ENCODE results near the gene SH3BGRL2.
"Not testable (repeated sequence)": the region's sequence is repeated elsewhere in the genome, so short reads cannot be mapped to it uniquely, and the experiment has no call there.

SH3BGRL2 gene

GRCh38 chr6:79650950-79651349 lies 19.8 kb downstream of the SH3BGRL2 start:
- no peak for DNase-seq

DNA sequence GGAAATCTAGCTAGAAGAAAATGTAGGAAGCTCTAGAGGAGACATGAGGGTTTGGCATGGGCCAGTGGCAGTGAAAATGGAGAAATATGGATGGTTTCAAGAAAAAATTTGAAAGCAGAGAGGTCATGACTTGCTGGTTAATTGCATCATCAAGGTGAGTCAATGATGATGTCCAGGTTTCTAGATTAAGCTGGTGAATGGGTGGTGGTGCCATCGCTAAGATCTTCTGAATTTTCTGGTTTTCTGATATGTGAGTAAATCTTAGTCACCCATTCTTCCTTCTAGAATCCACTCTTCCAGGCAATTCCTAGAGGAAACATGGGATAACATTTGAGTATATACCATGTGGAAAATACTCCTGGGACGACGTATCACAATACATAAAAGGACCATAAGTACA lies 25.0 kb downstream of the SH3BGRL2 start:
- no peak for DNase-seq

DNA sequence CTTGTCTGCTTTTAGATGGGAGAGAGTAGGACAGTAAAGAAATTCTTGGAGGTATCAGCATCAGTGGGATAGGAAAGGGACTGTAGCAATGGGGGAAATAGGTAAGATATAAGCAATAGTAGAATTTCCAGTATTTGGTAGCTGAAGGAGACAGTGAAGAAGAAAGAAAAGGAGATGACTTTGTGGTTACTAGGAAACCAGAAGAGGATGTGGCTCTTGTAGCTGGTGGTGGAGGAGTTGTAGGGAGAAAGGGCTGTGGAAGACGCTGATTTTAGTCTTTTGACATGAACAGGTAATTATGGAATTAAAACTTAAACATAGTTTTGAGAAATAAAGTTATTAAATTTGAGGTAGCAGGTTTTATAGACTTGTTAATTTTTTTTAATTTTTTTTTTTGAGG lies 26.1 kb downstream of the SH3BGRL2 start:
- DNase-seq, result no peak

GRCh38 chr6:79663655-79664054 lies 32.5 kb downstream of the SH3BGRL2 start:
- DNase-seq, result peak; percentile 58

GRCh38 chr6:79665725-79666551 lies 34.8 kb downstream of the SH3BGRL2 start:
- DNase-seq, result peak; percentile 76

DNA sequence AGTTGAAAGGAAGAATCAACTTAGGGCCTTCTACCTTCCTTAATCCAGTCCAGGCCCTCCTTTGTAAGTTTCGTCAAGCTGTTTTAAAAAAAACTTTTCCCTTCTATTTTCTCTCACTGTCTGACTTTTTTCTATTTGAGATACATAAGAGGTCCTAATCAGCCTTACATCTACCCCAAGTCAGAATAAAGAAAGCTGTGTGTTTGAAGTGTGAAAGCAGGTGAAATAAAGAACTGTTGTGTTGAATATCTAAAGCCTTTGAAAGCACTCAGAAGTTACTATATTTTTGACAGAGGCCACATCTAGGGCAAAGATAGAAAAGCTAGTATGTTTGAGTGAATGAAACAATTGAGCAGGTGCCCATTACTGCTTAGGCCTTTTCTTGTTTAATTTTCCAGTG lies 35.5 kb downstream of the SH3BGRL2 start:
- no peak for DNase-seq

DNA sequence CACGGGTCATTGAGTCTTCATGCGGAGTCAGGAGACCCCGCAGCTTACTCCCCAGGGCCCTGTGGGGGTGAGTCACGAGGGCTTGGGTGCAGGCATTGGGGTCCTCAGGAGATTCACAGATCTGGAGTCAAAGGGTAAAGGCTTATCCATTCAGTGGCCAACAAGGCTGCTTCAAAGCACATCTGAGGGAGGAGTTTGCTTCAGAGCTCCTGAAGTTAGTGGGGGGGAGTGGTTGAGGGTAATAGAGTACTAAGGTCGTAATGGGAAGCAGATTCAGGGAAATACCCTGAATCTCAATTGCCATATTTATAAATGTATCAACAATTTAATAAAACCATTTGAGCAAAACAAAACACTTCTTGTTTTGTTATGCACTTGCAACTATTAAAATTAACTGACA lies 37.3 kb downstream of the SH3BGRL2 start:
- no peak for DNase-seq

GRCh38 chr6:79669766-79670165 lies 38.6 kb downstream of the SH3BGRL2 start:
- no peak for DNase-seq

GRCh38 chr6:79670789-79671188 lies 39.7 kb downstream of the SH3BGRL2 start:
- DNase-seq, result no peak

GRCh38 chr6:79671600-79672266 lies 40.6 kb downstream of the SH3BGRL2 start:
- peak; percentile 67 for DNase-seq

GRCh38 chr6:79672631-79673111 lies 41.5 kb downstream of the SH3BGRL2 start:
- no peak for DNase-seq

GRCh38 chr6:79673947-79674346 lies 42.8 kb downstream of the SH3BGRL2 start:
- DNase-seq, result no peak

DNA sequence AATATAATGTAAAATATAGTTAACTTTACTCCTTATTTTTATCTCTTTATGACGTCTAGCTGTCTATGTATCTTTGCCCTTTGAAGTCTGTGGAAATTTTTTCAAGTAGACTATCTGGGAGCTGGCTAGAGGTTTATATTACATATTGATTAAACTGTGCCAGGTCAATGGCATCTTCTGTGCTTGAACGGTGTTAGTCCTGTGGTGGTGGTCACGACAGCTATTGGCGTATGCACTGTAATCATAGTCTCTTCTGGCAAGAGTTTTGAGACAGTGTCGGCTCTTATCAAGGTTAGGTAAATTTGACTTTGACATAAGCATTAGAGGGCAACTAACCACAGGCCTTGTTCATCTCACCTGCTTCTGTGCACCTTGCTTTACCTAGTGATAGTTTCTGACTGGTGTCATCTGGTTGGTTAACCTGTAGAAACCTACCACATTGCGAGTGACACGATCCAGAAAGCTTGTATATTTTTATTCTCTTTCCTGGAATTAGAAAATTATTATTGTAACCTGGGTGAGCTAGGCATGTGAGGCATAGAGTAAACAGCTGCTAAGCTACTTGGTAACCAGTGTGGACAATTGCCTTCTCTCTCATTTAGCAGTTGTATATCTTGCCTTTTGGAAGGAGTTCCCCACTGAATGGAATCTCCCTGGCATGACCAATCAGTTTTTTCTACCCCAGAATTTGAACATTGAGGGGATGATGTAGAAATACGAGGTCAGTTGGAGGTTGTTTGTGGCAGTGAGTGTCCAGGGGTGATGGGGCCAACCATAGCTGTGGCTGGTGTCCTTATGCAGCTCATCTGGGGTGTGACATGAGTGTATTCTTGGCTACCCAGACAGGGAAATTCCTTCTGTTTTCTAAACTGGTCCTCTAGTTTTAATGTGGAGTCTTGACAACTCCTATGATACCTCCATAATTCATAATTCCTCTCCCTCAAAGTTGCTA lies 45.9 kb downstream of the SH3BGRL2 start:
- no peak for DNase-seq

DNA sequence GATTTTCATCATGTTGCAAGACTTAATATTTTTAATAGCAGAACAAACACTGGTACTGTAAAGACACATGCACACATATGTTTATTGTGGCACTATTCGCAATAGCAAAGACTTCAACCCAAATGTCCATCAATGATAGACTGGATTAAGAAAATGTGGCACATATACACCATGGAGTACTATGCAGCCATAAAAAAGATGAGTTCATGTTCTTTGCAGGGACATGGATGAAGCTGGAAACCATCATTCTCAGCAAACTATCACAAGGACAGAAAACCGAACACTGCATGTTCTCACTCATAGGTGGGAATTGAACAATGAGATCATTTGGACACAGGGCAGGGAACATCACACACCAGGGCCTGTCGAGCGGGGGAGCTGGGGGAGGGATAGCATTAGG lies 51.6 kb downstream of the SH3BGRL2 start:
- not testable (repeated sequence) for DNase-seq

GRCh38 chr6:79684876-79685275 lies 53.7 kb downstream of the SH3BGRL2 start:
- DNase-seq, result no peak

DNA sequence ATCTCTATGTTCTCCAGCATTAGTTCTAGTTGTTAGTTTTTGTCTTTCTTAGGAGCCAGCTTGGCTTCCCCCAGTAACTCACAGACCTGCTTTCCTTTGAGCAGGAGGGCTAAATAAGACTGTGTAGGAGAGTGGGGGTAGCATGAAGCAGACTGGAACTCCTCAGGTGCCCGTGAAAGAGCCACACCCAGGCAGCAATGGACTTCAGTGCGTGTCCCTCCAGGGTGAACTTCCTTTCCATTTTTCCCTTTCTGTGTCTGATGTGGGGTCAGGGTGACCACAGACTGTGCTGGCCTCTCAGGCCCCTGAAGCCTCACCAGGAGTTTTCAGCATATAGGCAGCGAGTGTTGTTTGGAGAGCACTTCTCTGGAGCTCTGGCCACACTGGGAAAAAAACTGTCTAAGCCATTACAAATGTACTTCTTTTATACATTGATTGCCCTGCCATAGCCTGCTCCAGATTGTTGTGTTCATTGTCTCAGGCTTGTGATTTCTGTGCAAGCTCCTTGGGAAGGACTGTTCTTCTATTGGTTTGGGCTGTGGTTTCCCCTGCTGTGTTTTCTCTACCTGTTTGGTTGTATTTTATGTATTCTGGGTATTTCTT lies 55.7 kb downstream of the SH3BGRL2 start:
- peak; percentile 61 for DNase-seq

GRCh38 chr6:79687759-79688158 lies 56.6 kb downstream of the SH3BGRL2 start:
- DNase-seq, result no peak

DNA sequence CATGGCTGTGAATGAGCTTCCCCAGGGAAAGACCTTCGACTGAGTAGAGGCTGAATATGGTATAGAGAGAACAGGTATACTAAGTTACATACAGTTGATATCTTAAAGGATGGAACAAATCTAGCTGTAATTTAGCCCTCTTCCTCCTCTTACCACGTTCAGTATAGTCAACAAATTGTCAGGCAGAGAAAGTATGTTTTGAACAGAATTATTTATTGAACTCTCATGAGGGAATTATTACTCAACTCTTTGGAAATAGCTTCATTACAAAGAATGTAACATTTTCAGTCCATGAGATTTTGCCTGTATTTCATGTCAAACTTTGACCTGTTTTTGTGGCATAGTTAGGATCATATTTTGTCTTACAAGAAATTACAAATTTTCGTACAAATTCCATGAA lies 63.0 kb downstream of the SH3BGRL2 start:
- DNase-seq, result no peak

DNA sequence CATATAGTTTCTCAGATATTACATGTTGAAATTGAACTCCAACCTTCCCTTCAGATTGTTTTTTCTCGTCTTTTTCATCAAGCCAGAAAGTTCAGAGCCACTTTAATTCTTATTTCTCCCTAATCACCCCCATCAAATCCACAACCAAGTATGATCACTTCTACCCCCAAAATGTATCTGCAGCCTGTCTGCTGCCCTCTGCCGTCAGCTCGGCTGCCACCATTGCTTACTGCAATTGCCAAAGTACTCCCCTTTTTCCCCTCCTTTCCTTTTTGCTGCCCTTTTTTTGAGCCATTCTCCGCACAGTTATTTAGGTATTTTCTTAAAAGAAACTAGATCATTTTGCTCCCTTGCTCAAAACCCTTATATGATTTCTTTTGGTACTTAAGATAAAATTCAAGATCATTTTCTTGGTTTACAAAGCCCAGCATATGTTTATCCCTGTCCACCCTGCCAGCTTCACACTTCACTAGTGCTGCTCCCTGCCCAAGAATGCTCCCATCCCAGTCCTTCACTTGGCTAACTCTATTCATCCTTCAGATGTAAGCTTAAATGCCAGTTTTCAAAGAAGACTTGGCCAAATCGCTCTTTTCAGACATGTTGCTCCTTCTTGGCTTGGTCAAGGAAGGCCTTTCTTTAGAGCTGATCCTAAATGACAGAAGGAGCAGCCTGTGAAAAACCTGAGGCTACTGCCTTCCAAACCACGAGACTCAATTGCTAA lies 63.7 kb downstream of the SH3BGRL2 start:
- DNase-seq, result no peak

DNA sequence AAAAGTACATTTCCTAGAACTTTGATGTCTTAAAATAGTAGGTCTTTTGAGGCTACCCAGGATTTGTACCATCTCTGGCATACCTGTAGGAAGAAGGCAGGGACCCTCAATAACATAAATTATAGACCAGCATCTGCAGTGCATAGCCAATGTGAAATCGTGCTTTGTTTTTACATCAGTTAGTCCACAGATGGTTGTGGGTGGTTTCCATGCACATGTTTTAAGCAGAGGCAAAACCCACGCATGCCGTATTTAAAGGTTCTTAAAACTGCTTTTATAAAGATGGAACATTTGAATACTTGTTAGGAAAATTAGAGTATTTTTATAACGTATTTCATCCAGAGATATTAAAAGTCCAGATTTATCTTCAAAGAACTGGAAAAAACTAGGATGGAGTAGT lies 66.3 kb downstream of the SH3BGRL2 start:
- DNase-seq, result no peak

DNA sequence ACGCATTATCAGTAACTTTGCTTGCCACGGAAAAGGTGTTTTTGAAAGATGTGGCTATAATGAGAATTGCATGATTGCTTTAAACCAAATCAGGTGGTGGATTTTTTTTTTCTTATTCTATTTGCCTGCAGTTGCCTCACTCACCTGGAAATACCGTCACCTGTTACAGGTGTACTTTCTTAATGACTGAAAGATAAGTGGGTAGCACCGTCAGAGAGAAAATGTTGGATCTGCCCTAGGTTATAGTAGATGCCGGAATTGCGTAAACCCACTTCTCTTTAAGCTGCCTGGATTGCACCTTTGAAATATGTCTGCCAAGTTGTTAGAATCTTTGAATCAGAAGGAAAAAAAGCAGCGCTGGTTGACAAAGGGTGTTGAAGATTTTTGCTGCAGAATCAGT lies 68.5 kb downstream of the SH3BGRL2 start:
- DNase-seq, result no peak

GRCh38 chr6:79702691-79703090 lies 71.6 kb downstream of the SH3BGRL2 start:
- DNase-seq, result no peak
